ENCODE measurements around the gene NKX2-8. TPM values are rescaled to one million over a fixed set of nuclear protein-coding genes. Genes with fewer than 3 reads are reported as not detected.

Gene NKX2-8
- total RNA-seq: not detected

- no peak for DNase-seq
Measured at GRCh38 chr14:36582011-36582873, at the start of gene NKX2-8. Gene NKX2-8, minus strand, starts transcription at chr14:36582614. Its CDS starts 225 bp downstream, at chr14:36582389.

- DNase-seq: no peak
Measured at GRCh38 chr14:36627981-36628380, 45.6 kb upstream of the NKX2-8 start.

- no peak for DNase-seq
Measured at GRCh38 chr14:36626151-36626550, 43.7 kb upstream of the NKX2-8 start.

GRCh38 chr14:36625436-36625835 is 43.0 kb upstream of the NKX2-8 start:
- no peak for DNase-seq

GRCh38 chr14:36625014-36625413 is 42.6 kb upstream of the NKX2-8 start:
- DNase-seq: no peak

GRCh38 chr14:36619853-36620252 is 37.4 kb upstream of the NKX2-8 start:
- DNase-seq: no peak

- DNase-seq: no peak
Measured at GRCh38 chr14:36619131-36619530, 36.7 kb upstream of the NKX2-8 start.

- no peak for DNase-seq
Measured at GRCh38 chr14:36618641-36619040, 36.2 kb upstream of the NKX2-8 start.

GRCh38 chr14:36617824-36618223 is 35.4 kb upstream of the NKX2-8 start:
- no peak for DNase-seq

- DNase-seq: no peak
Measured at GRCh38 chr14:36605506-36605857, 23.1 kb upstream of the NKX2-8 start.

- peak; percentile 20 for DNase-seq
Measured at GRCh38 chr14:36604757-36605505, 22.5 kb upstream of the NKX2-8 start.

GRCh38 chr14:36600431-36600830 is 18.0 kb upstream of the NKX2-8 start:
- no peak for DNase-seq

- no peak for DNase-seq
Measured at GRCh38 chr14:36591482-36591881, 9.1 kb upstream of the NKX2-8 start.

- DNase-seq: no peak
Measured at GRCh38 chr14:36588788-36589187, 6.4 kb upstream of the NKX2-8 start.

- no peak for DNase-seq
Measured at GRCh38 chr14:36588119-36588518, 5.7 kb upstream of the NKX2-8 start.

- DNase-seq: no peak
Measured at GRCh38 chr14:36585100-36585499, 2.7 kb upstream of the NKX2-8 start.

- DNase-seq: no peak
Measured at GRCh38 chr14:36583893-36584811, 1.7 kb upstream of the NKX2-8 start.

GRCh38 chr14:36583242-36583892 is 953 bp upstream of the NKX2-8 start:
- no peak for DNase-seq

GRCh38 chr14:36582874-36583241 is 444 bp upstream of the NKX2-8 start:
- DNase-seq: no peak

- DNase-seq: no peak
Measured at GRCh38 chr14:36580856-36581831, 1.3 kb downstream of the NKX2-8 start.

All from occipital lobe (tissue), 2 donors.